H9 (cell line): ENCODE measurements around the gene TNPO1. TPM values are rescaled to one million over a fixed set of nuclear protein-coding genes. Genes with fewer than 3 reads are reported as not detected.

Source experiments
- DNase-seq: peaks from one replicate; pipeline ENCODE4 v3.0.0-alpha.2; 2017
- H2AFZ ChIP-seq: one replicate; pipeline ENCODE4 v1.6.1; 2013; ENCODE audit warnings: mild to moderate bottlenecking, low read length, control low read depth, moderate library complexity
- H2AK5ac ChIP-seq: 2 replicates; pipeline ENCODE4 v1.6.1; 2013; ENCODE audit warnings: low read length, control low read depth, mixed read lengths; ENCODE audit not compliant: insufficient read length
- H2BK120ac ChIP-seq: one replicate; pipeline ENCODE4 v1.6.1; 2013; ENCODE audit warnings: low read depth, mild to moderate bottlenecking, low read length, control low read depth, inconsistent platforms; ENCODE audit not compliant: poor library complexity, severe bottlenecking
- H2BK12ac ChIP-seq: 2 replicates; pipeline ENCODE4 v1.6.1; 2013; ENCODE audit warnings: low read length, control low read depth, mixed read lengths, low read depth; ENCODE audit not compliant: insufficient read length
- H2BK15ac ChIP-seq: 2 replicates; pipeline ENCODE4 v1.6.1; 2013; ENCODE audit warnings: low read depth, low read length, control low read depth
- H2BK20ac ChIP-seq: one replicate; pipeline ENCODE4 v1.6.1; 2013; ENCODE audit warnings: low read depth, mild to moderate bottlenecking, low read length, control low read depth, inconsistent platforms; ENCODE audit not compliant: poor library complexity, severe bottlenecking
- H2BK5ac ChIP-seq: 2 replicates; pipeline ENCODE4 v1.6.1; 2013; ENCODE audit warnings: low read length, control low read depth, mixed read lengths; ENCODE audit not compliant: insufficient read length
- H3K14ac ChIP-seq: 2 replicates; pipeline ENCODE4 v1.6.1; 2013; ENCODE audit warnings: low read length, control low read depth; ENCODE audit not compliant: insufficient read depth
- H3K18ac ChIP-seq: 2 replicates; pipeline ENCODE4 v1.6.1; 2013; ENCODE audit warnings: low read depth, mild to moderate bottlenecking, mixed read lengths, low read length, control low read depth; ENCODE audit not compliant: insufficient read length
- H3K23ac ChIP-seq: 2 replicates; pipeline ENCODE4 v1.6.1; 2013; ENCODE audit warnings: low read length, control low read depth, mixed read lengths, low read depth; ENCODE audit not compliant: insufficient read length
- H3K23me2 ChIP-seq: 2 replicates; pipeline ENCODE4 v1.6.1; 2013; ENCODE audit warnings: low read depth, mild to moderate bottlenecking, mixed read lengths, low read length, control low read depth; ENCODE audit not compliant: insufficient read length, poor library complexity, severe bottlenecking
- H3K27ac ChIP-seq: 2 replicates; pipeline ENCODE4 v1.5.1; 2013; ENCODE audit warnings: low read length, control low read depth, mixed read lengths, low read depth; ENCODE audit not compliant: insufficient read length
- H3K27me3 ChIP-seq: 2 replicates; pipeline ENCODE4 v1.6.1; 2013; ENCODE audit warnings: low read length, control low read depth, inconsistent platforms; ENCODE audit not compliant: insufficient read depth
- H3K4ac ChIP-seq: 2 replicates; pipeline ENCODE4 v1.6.1; 2013; ENCODE audit warnings: low read depth, mild to moderate bottlenecking, control low read depth, inconsistent platforms, low read length, moderate library complexity
- H3K4me1 ChIP-seq: 2 replicates; pipeline ENCODE4 v1.6.1; 2013; ENCODE audit warnings: low read length, control low read depth, inconsistent platforms; ENCODE audit not compliant: insufficient read depth
- H3K4me2 ChIP-seq: 2 replicates; pipeline ENCODE4 v1.6.1; 2013; ENCODE audit warnings: low read length, control low read depth, mixed read lengths; ENCODE audit not compliant: insufficient read length, insufficient read depth
- H3K56ac ChIP-seq: 2 replicates; pipeline ENCODE4 v1.6.1; 2013; ENCODE audit warnings: low read depth, mild to moderate bottlenecking, mixed read lengths, low read length, control low read depth; ENCODE audit not compliant: insufficient read length
- H3K79me1 ChIP-seq: 2 replicates; pipeline ENCODE4 v1.6.1; 2013; ENCODE audit warnings: low read depth, mild to moderate bottlenecking, moderate library complexity, low read length, control low read depth, inconsistent platforms; ENCODE audit not compliant: insufficient read depth, poor library complexity, severe bottlenecking
- H3K79me2 ChIP-seq: 2 replicates; pipeline ENCODE4 v1.6.1; 2013; ENCODE audit warnings: low read length, control low read depth, inconsistent platforms; ENCODE audit not compliant: insufficient read depth
- H3K9ac ChIP-seq: 2 replicates; pipeline ENCODE4 v1.6.1; 2013; ENCODE audit warnings: low read length, control low read depth, mixed read lengths; ENCODE audit not compliant: insufficient read length; ENCODE audit errors: extremely low read depth
- H3K9me3 ChIP-seq: one replicate; pipeline ENCODE4 v1.6.1; 2013; ENCODE audit warnings: low read depth, low read length, inconsistent platforms; ENCODE audit not compliant: control insufficient read depth
- H3T11ph ChIP-seq: one replicate; pipeline ENCODE4 v1.6.1; 2013; ENCODE audit warnings: mild to moderate bottlenecking, low read length, control low read depth, inconsistent platforms
- H4K20me1 ChIP-seq: one replicate; pipeline ENCODE4 v1.6.1; 2013; ENCODE audit not compliant: control insufficient read depth, insufficient read length, insufficient read depth
- H4K5ac ChIP-seq: 2 replicates; pipeline ENCODE4 v1.6.1; 2013; ENCODE audit warnings: low read depth, mild to moderate bottlenecking, mixed read lengths, low read length, control low read depth; ENCODE audit not compliant: insufficient read length
- H4K8ac ChIP-seq: replicated peaks from 2 replicates; pipeline ENCODE4 v1.6.1; 2013; ENCODE audit warnings: low read length, control low read depth, mixed read lengths, low read depth; ENCODE audit not compliant: insufficient read length
- H4K91ac ChIP-seq: 2 replicates; pipeline ENCODE4 v1.6.1; 2013; ENCODE audit warnings: low read depth, mild to moderate bottlenecking, moderate library complexity, mixed read lengths, low read length, control low read depth; ENCODE audit not compliant: insufficient read length
- H3K27ac Mint-ChIP-seq, 3 experiments: 2 replicates in 2 of 3; 3 replicates in 1 of 3; pipeline ENCODE4 v1.8.0; 2020 to 2021; ENCODE audit warnings: mixed read lengths in 3 of 3, mild to moderate bottlenecking in 1 of 3, moderate library complexity in 1 of 3
- H3K27me3 Mint-ChIP-seq: 2 replicates; pipeline ENCODE4 v1.8.0; 2021; ENCODE audit warnings: low read depth, mild to moderate bottlenecking, moderate library complexity, mixed read lengths
- H3K36me3 Mint-ChIP-seq, 3 experiments: 2 replicates in 2 of 3; 3 replicates in 1 of 3; pipeline ENCODE4 v1.8.0; 2020 to 2021; ENCODE audit warnings: low read depth in 3 of 3, mixed read lengths in 3 of 3; ENCODE audit not compliant: insufficient read depth in 1 of 3
- H3K4me1 Mint-ChIP-seq, 2 experiments: 2 replicates each; pipeline ENCODE4 v1.8.0; 2020; ENCODE audit warnings: mixed read lengths in 2 of 2
- H3K4me3 Mint-ChIP-seq, 2 experiments: 2 replicates in 1 of 2; 3 replicates in 1 of 2; pipeline ENCODE4 v1.8.0; 2020 to 2021; ENCODE audit warnings: mild to moderate bottlenecking in 2 of 2, mixed read lengths in 2 of 2, moderate library complexity in 1 of 2
- H3K9me3 Mint-ChIP-seq, 2 experiments: 2 replicates in 1 of 2; 3 replicates in 1 of 2; pipeline ENCODE4 v1.8.0; 2020; ENCODE audit warnings: mild to moderate bottlenecking in 2 of 2, mixed read lengths in 2 of 2, moderate library complexity in 1 of 2
- CTCF ChIP-seq: fragments of 200-600 bp; sonication (generic); conservative IDR thresholded peaks from 3 replicates; pipeline ENCODE4 v1.8.0; 2021; ENCODE audit warnings: antibody characterized with exemption, mild to moderate bottlenecking
- WGBS: extraction: QIAGEN DNeasy Blood & Tissue Kit; methylation state at CpG from one replicate; pipeline ENCODE4 v1.1.7; 2013; ENCODE audit warnings: missing lambda C conversion rate, low lambda C conversion rate, mixed read lengths; ENCODE audit not compliant: insufficient read length; ENCODE audit errors: extremely low coverage; 5-methylcytosine and 5-hydroxymethylcytosine counted together
- total RNA-seq: library from RNA; stranded (reverse); gene quantifications from 2 replicates; pipeline ENCODE4 v1.2.1, GENCODE V29; 2021

The TNPO1 gene
- total RNA-seq, 1 experiment from 2014 or later: 164 TPM

- H3K9me3 Mint-ChIP-seq: no peaks in the 10 kb centered on the region; a peak in 3 of 5 replicates
- Histone ChIP-seq H2BK5ac (no peak overlapping the region), H3K23ac (no peak overlapping the region), H4K20me1 (no peaks in the 10 kb centered on the region), H4K5ac (no peak overlapping the region), H3K14ac (no peak overlapping the region), H3K9ac (no peak overlapping the region), H2BK15ac (no peak overlapping the region), H3K4me2 (no peak overlapping the region), H2AFZ (no peak overlapping the region), H3K56ac (no peak overlapping the region), H3K18ac (no peak overlapping the region), H3T11ph (no peak overlapping the region), H2BK12ac (no peak overlapping the region), H3K4me1 (no peaks in the 10 kb centered on the region), H3K79me2 (no peaks in the 10 kb centered on the region), H3K9me3 (no peaks in the 10 kb centered on the region), H3K27me3 (no peaks in the 10 kb centered on the region), H2BK120ac (no peak overlapping the region), H4K8ac (no peak overlapping the region), H3K4ac (no peak overlapping the region), H4K91ac (no peak overlapping the region), H3K27ac (no peak overlapping the region), H2AK5ac (no peak overlapping the region), H3K79me1 (no peaks in the 10 kb centered on the region), H3K23me2 (peaks cover 3% of the 10 kb centered on the region), H2BK20ac (no peak overlapping the region)
- H3K4me3 Mint-ChIP-seq: no peak overlapping the region
- no peak overlapping the region for H3K27ac Mint-ChIP-seq
- no peak for DNase-seq
- WGBS: no CpG with 5 or more reads among the region's 1 CpG
- H3K4me1 Mint-ChIP-seq: peaks cover 4 to 6% of the 10 kb centered on the region in 2 experiments; a peak in 3 of 4 replicates
- TF ChIP-seq CTCF: no peak
- H3K27me3 Mint-ChIP-seq: peaks cover 7% of the 10 kb centered on the region
- no peaks in the 10 kb centered on the region; a peak in 1 of 7 replicates for H3K36me3 Mint-ChIP-seq
Measured at GRCh38 chr5:72812488-72812887, 4.0 kb upstream of the TNPO1 start.
